ENCODE measurements around the gene OMD. TPM values are rescaled to one million over a fixed set of nuclear protein-coding genes. Genes with fewer than 3 reads are reported as not detected.
"Not testable (repeated sequence)": the region's sequence is repeated elsewhere in the genome, so short reads cannot be mapped to it uniquely, and the experiment has no call there.

OMD gene
- total and polyA plus RNA-seq, 5 donors from 2014 or later, result 0.13 TPM; not detected in 4

DNA sequence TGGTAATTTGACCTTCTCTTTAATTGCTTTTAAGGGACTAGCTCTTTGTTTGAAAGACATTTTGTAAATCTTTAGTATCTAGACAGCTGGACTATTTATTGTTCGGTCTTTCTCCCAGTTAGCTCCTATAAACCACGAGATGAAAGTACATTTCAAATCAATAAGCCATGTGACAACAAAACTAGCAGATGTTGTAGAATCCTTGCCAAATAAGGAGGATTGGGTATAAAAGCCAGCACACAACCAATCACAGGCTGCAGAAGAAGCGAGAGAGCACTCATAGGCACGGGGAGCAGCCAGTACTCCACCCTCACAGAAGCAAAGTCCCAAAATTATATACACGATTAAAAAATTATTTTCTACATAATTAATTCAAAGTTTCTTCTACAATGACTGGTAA lies 8.1 kb upstream of the OMD start:
- Mint-ChIP-seq H3K4me3 (no peak overlapping the region), H3K36me3 (no peaks in the 10 kb centered on the region), H3K4me1 (peaks cover 0 to 5% (median 1%) of the 10 kb centered on the region in 4 donors), H3K27me3 (no peaks in the 10 kb centered on the region), H3K9me3 (peaks cover 0 to 1% (median 0%) of the 10 kb centered on the region in 7 donors), H3K27ac (no peak overlapping the region)
- H3K9me3 ChIP-seq (ENCODE audit: control insufficient read depth in 2 of 2, low read length in 2 of 2), result no peaks in the 10 kb centered on the region
- no peak for DNase-seq
- H3K4me3 ChIP-seq (ENCODE audit: low read depth, low read length), result no peak overlapping the region
- H3K27me3 ChIP-seq (ENCODE audit: control insufficient read depth, insufficient read depth, low read length), result no peaks in the 10 kb centered on the region
- H3K27ac ChIP-seq (ENCODE audit: insufficient read depth, low read length, poor library complexity, severe bottlenecking), result no peak overlapping the region
- no peak for ATAC-seq (ENCODE audit: low read depth in 2 of 2)
- H3K4me1 ChIP-seq (ENCODE audit: control insufficient read depth, insufficient read depth, low read length, poor library complexity, severe bottlenecking), result no peaks in the 10 kb centered on the region
- H3K36me3 ChIP-seq (ENCODE audit: control insufficient read depth, insufficient read depth, low read length), result no peaks in the 10 kb centered on the region

DNA sequence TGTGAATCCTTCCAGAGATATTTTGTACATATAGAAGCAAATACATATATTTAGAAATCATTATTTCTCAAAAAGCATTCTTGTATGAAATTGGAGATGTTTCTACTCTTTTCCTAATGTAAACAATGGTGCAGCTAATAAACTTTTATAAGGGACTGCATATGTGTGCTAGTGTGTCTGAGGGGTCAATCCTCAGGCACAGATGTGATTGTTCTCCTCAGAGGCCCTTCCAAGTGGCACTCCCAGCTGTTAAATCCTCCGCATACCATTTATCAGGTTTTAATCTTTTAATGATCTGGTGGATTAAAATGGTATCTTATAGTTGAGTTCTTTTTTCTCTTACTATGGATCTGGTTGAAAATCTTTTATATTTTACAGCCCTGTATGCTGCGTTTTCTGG lies 5.6 kb upstream of the OMD start:
- ATAC-seq (ENCODE audit: low read depth in 2 of 2) (no peak), DNase-seq (no peak)
- Mint-ChIP-seq H3K4me1 (no peaks in the 10 kb centered on the region), H3K27ac (no peak overlapping the region), H3K27me3 (no peaks in the 10 kb centered on the region), H3K9me3 (peaks cover 0 to 1% (median 0%) of the 10 kb centered on the region in 7 donors), H3K36me3 (no peaks in the 10 kb centered on the region), H3K4me3 (no peak overlapping the region)
- H3K36me3 ChIP-seq (ENCODE audit: control insufficient read depth, insufficient read depth, low read length), result no peaks in the 10 kb centered on the region
- no peak overlapping the region for H3K4me3 ChIP-seq (ENCODE audit: low read depth, low read length)
- no peaks in the 10 kb centered on the region for H3K9me3 ChIP-seq (ENCODE audit: control insufficient read depth in 2 of 2, low read length in 2 of 2)
- H3K27me3 ChIP-seq (ENCODE audit: control insufficient read depth, insufficient read depth, low read length), result no peaks in the 10 kb centered on the region
- no peaks in the 10 kb centered on the region for H3K4me1 ChIP-seq (ENCODE audit: control insufficient read depth, insufficient read depth, low read length, poor library complexity, severe bottlenecking)
- H3K27ac ChIP-seq (ENCODE audit: insufficient read depth, low read length, poor library complexity, severe bottlenecking), result no peak overlapping the region

GRCh38 chr9:92426501-92427145 lies 2.4 kb upstream of the OMD start:
- Mint-ChIP-seq H3K36me3 (no peaks in the 10 kb centered on the region), H3K27ac (no peak overlapping the region), H3K27me3 (no peaks in the 10 kb centered on the region), H3K4me3 (no peak overlapping the region), H3K9me3 (no peaks in the 10 kb centered on the region), H3K4me1 (no peaks in the 10 kb centered on the region)
- ATAC-seq (ENCODE audit: low read depth in 2 of 2), result no peak
- DNase-seq, result no peak
- H3K27ac ChIP-seq (ENCODE audit: insufficient read depth, low read length, poor library complexity, severe bottlenecking), result no peak overlapping the region
- no peaks in the 10 kb centered on the region for H3K9me3 ChIP-seq (ENCODE audit: control insufficient read depth in 2 of 2, low read length in 2 of 2)
- no peaks in the 10 kb centered on the region for H3K4me1 ChIP-seq (ENCODE audit: control insufficient read depth, insufficient read depth, low read length, poor library complexity, severe bottlenecking)
- no peak overlapping the region for H3K4me3 ChIP-seq (ENCODE audit: low read depth, low read length)
- no peaks in the 10 kb centered on the region for H3K27me3 ChIP-seq (ENCODE audit: control insufficient read depth, insufficient read depth, low read length)
- H3K36me3 ChIP-seq (ENCODE audit: control insufficient read depth, insufficient read depth, low read length), result no peaks in the 10 kb centered on the region

- Histone ChIP-seq H3K27ac (ENCODE audit: insufficient read depth, low read length, poor library complexity, severe bottlenecking) (no peak overlapping the region), H3K4me1 (ENCODE audit: control insufficient read depth, insufficient read depth, low read length, poor library complexity, severe bottlenecking) (no peaks in the 10 kb centered on the region), H3K36me3 (ENCODE audit: control insufficient read depth, insufficient read depth, low read length) (no peaks in the 10 kb centered on the region), H3K27me3 (ENCODE audit: control insufficient read depth, insufficient read depth, low read length) (no peaks in the 10 kb centered on the region), H3K4me3 (ENCODE audit: low read depth, low read length) (no peak overlapping the region), H3K9me3 (ENCODE audit: control insufficient read depth in 2 of 2, low read length in 2 of 2) (no peaks in the 10 kb centered on the region)
- no peaks in the 10 kb centered on the region for H3K27me3 Mint-ChIP-seq
- peaks cover 0 to 2% (median 0%) of the 10 kb centered on the region in 7 donors for H3K9me3 Mint-ChIP-seq
- no peaks in the 10 kb centered on the region for H3K36me3 Mint-ChIP-seq
- ATAC-seq (ENCODE audit: low read depth in 2 of 2) (no peak), DNase-seq (no peak)
- no peak overlapping the region for H3K27ac Mint-ChIP-seq
- no peak overlapping the region for H3K4me3 Mint-ChIP-seq
- H3K4me1 Mint-ChIP-seq, result no peaks in the 10 kb centered on the region
These were observed 1.2 kb upstream of the OMD start for GRCh38 chr9:92425474-92425873.

GRCh38 chr9:92423612-92424011 lies 659 bp downstream of the OMD start:
- H3K4me1 Mint-ChIP-seq, result no peaks in the 10 kb centered on the region

DNA sequence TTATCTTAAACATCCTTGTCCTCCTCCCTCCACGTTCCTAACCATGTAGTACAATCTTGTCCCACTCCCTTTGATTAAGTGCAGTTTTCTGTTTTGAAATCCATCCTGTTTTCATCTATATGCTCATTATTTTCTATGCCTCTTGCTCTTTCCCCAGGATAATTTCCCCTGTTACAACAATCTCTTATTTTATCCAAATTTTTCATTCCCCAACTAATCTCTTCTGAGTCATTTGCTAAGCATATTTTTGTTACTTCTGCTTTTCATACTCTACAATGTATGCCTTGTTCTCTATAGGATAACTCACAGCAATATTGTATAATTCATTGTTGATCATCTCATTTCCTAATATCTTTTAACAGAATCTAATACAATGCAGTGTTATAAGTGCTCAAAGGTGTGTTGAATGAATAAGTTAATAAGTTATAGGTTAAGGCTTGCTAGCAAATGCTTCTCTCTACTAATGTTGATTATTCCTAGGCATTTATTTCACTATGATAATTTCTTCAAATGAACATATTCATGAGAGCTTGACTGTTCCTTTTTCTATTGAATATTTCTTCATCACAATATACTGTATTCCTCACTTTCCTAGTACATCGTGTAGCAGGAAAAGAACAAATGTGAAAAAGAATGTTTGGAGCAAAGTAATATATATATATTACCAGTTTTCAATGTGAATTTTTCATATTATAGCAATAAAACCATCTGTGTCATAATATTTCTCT lies 1.5 kb downstream of the OMD start:
- H3K4me3 Mint-ChIP-seq, result no peak overlapping the region
- no peaks in the 10 kb centered on the region for H3K27me3 ChIP-seq (ENCODE audit: control insufficient read depth, insufficient read depth, low read length)
- H3K27ac ChIP-seq (ENCODE audit: insufficient read depth, low read length, poor library complexity, severe bottlenecking), result no peak overlapping the region
- H3K27ac Mint-ChIP-seq, result no peak overlapping the region
- DNase-seq (no peak), ATAC-seq (ENCODE audit: low read depth in 2 of 2) (no peak)
- H3K4me1 ChIP-seq (ENCODE audit: control insufficient read depth, insufficient read depth, low read length, poor library complexity, severe bottlenecking), result no peaks in the 10 kb centered on the region
- no peaks in the 10 kb centered on the region for H3K9me3 ChIP-seq (ENCODE audit: control insufficient read depth in 2 of 2, low read length in 2 of 2)
- H3K4me1 Mint-ChIP-seq, result no peaks in the 10 kb centered on the region
- H3K9me3 Mint-ChIP-seq, result peaks cover 0 to 2% (median 0%) of the 10 kb centered on the region in 7 donors
- no peaks in the 10 kb centered on the region for H3K27me3 Mint-ChIP-seq
- no peak overlapping the region for H3K4me3 ChIP-seq (ENCODE audit: low read depth, low read length)
- no peaks in the 10 kb centered on the region for H3K36me3 Mint-ChIP-seq
- no peaks in the 10 kb centered on the region for H3K36me3 ChIP-seq (ENCODE audit: control insufficient read depth, insufficient read depth, low read length)

More at GRCh38 chr9:92423612-92424011, 659 bp downstream of the OMD start:
- Histone ChIP-seq H3K4me1 (ENCODE audit: control insufficient read depth, insufficient read depth, low read length, poor library complexity, severe bottlenecking) (no peaks in the 10 kb centered on the region), H3K27me3 (ENCODE audit: control insufficient read depth, insufficient read depth, low read length) (no peaks in the 10 kb centered on the region), H3K4me3 (ENCODE audit: low read depth, low read length) (no peak overlapping the region), H3K27ac (ENCODE audit: insufficient read depth, low read length, poor library complexity, severe bottlenecking) (no peak overlapping the region), H3K9me3 (ENCODE audit: control insufficient read depth in 2 of 2, low read length in 2 of 2) (no peaks in the 10 kb centered on the region), H3K36me3 (ENCODE audit: control insufficient read depth, insufficient read depth, low read length) (no peaks in the 10 kb centered on the region)
- H3K36me3 Mint-ChIP-seq, result no peaks in the 10 kb centered on the region
- H3K27ac Mint-ChIP-seq, result no peak overlapping the region
- no peak for ATAC-seq (ENCODE audit: low read depth in 2 of 2)
- H3K27me3 Mint-ChIP-seq, result no peaks in the 10 kb centered on the region
- no peak for DNase-seq
- H3K9me3 Mint-ChIP-seq, result peaks cover 0 to 2% (median 0%) of the 10 kb centered on the region in 7 donors
- no peak overlapping the region for H3K4me3 Mint-ChIP-seq

- DNase-seq (no peak), ATAC-seq (ENCODE audit: low read depth in 2 of 2) (no peak)
- Mint-ChIP-seq H3K27me3 (no peaks in the 10 kb centered on the region), H3K27ac (no peak overlapping the region), H3K4me3 (no peak overlapping the region), H3K4me1 (peaks cover 0 to 7% (median 2%) of the 10 kb centered on the region in 4 donors), H3K36me3 (no peaks in the 10 kb centered on the region), H3K9me3 (peaks cover 0 to 1% (median 0%) of the 10 kb centered on the region in 7 donors)
- H3K36me3 ChIP-seq (ENCODE audit: control insufficient read depth, insufficient read depth, low read length), result no peaks in the 10 kb centered on the region
- H3K4me3 ChIP-seq (ENCODE audit: low read depth, low read length), result no peak overlapping the region
- no peaks in the 10 kb centered on the region for H3K9me3 ChIP-seq (ENCODE audit: control insufficient read depth in 2 of 2, low read length in 2 of 2)
- H3K4me1 ChIP-seq (ENCODE audit: control insufficient read depth, insufficient read depth, low read length, poor library complexity, severe bottlenecking), result peaks cover 3% of the 10 kb centered on the region
- H3K27me3 ChIP-seq (ENCODE audit: control insufficient read depth, insufficient read depth, low read length), result no peaks in the 10 kb centered on the region
- no peak overlapping the region for H3K27ac ChIP-seq (ENCODE audit: insufficient read depth, low read length, poor library complexity, severe bottlenecking)
These were observed 9.7 kb downstream of the OMD start for GRCh38 chr9:92414566-92414965.

DNA sequence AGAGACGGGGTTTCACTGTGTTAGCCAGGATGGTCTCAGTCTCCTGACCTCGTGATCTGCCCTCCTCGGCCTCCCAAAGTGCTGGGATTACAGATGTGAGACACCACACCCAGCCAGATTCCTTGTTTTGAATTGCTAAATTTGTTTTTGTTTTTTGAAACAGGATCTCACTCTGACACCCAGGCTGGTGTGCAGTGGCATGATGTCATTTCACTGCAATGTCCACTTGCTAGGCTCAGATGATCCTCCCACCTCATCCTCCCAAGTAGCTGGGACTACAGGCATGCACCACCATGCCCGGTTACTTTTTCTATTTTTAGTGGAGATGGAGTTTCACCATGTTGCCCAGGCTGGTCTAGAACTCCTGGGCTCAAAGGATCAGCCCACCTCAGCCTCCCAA lies 13.1 kb downstream of the OMD start:
- not testable (repeated sequence) for H3K27me3 ChIP-seq (ENCODE audit: control insufficient read depth, insufficient read depth, low read length); H3K9me3 Mint-ChIP-seq; H3K9me3 ChIP-seq (ENCODE audit: control insufficient read depth in 2 of 2, low read length in 2 of 2); H3K36me3 ChIP-seq (ENCODE audit: control insufficient read depth, insufficient read depth, low read length); H3K27ac Mint-ChIP-seq; H3K4me3 ChIP-seq (ENCODE audit: low read depth, low read length); ATAC-seq (ENCODE audit: low read depth in 2 of 2); H3K27ac ChIP-seq (ENCODE audit: insufficient read depth, low read length, poor library complexity, severe bottlenecking); H3K27me3 Mint-ChIP-seq; DNase-seq; H3K4me3 Mint-ChIP-seq; H3K36me3 Mint-ChIP-seq
- H3K4me1 Mint-ChIP-seq, result peaks cover 10 to 22% (median 16%) of the 10 kb centered on the region in 4 donors
- H3K4me1 ChIP-seq (ENCODE audit: control insufficient read depth, insufficient read depth, low read length, poor library complexity, severe bottlenecking), result peaks cover 20% of the 10 kb centered on the region

All from CD4-positive, CD25-positive, alpha-beta regulatory T cell (primary cell).